ENCODE results near the gene MRPL33.
"Not testable (repeated sequence)": the region's sequence is repeated elsewhere in the genome, so short reads cannot be mapped to it uniquely, and the experiment has no call there.

Gene MRPL33

GRCh38 chr2:27741673-27742072, 29.8 kb upstream of the MRPL33 start:
- DNase-seq (ENCODE audit: low read depth), result no peak

GRCh38 chr2:27742571-27742970, 28.9 kb upstream of the MRPL33 start:
- DNase-seq (ENCODE audit: low read depth), result no peak

GRCh38 chr2:27745494-27745893, 26.0 kb upstream of the MRPL33 start:
- not testable (repeated sequence) for DNase-seq (ENCODE audit: low read depth)

- no peak for DNase-seq (ENCODE audit: low read depth)
Observed at GRCh38 chr2:27746325-27746724, 25.2 kb upstream of the MRPL33 start.

GRCh38 chr2:27747827-27748352, 23.6 kb upstream of the MRPL33 start:
- DNase-seq (ENCODE audit: low read depth), result no peak

- DNase-seq (ENCODE audit: low read depth), result not testable (repeated sequence)
Observed at GRCh38 chr2:27748803-27749554, 22.5 kb upstream of the MRPL33 start.

GRCh38 chr2:27751377-27751776, 20.1 kb upstream of the MRPL33 start:
- DNase-seq (ENCODE audit: low read depth), result no peak

- DNase-seq (ENCODE audit: low read depth), result no peak
Observed at GRCh38 chr2:27752551-27753237, 18.8 kb upstream of the MRPL33 start.

- DNase-seq (ENCODE audit: low read depth), result peak; percentile 41
Observed at GRCh38 chr2:27754138-27754588, 17.4 kb upstream of the MRPL33 start.

GRCh38 chr2:27754831-27755230, 16.7 kb upstream of the MRPL33 start:
- no peak for DNase-seq (ENCODE audit: low read depth)

GRCh38 chr2:27756091-27756490, 15.4 kb upstream of the MRPL33 start:
- no peak for DNase-seq (ENCODE audit: low read depth)

- no peak for DNase-seq (ENCODE audit: low read depth)
Observed at GRCh38 chr2:27756544-27757498, 14.7 kb upstream of the MRPL33 start.

GRCh38 chr2:27762951-27763906, 8.3 kb upstream of the MRPL33 start:
- DNase-seq (ENCODE audit: low read depth), result no peak

- no peak for DNase-seq (ENCODE audit: low read depth)
Observed at GRCh38 chr2:27763907-27764267, 7.6 kb upstream of the MRPL33 start.

GRCh38 chr2:27764526-27764925, 7.0 kb upstream of the MRPL33 start:
- DNase-seq (ENCODE audit: low read depth), result not testable (repeated sequence)

GRCh38 chr2:27765621-27766286, 5.8 kb upstream of the MRPL33 start:
- DNase-seq (ENCODE audit: low read depth), result peak; percentile 8

- DNase-seq (ENCODE audit: low read depth), result no peak
Observed at GRCh38 chr2:27766287-27766661, 5.2 kb upstream of the MRPL33 start.

- no peak for DNase-seq (ENCODE audit: low read depth)
Observed at GRCh38 chr2:27771202-27771547, 344 bp upstream of the MRPL33 start.

GRCh38 chr2:27772804-27773203, 1.3 kb downstream of the MRPL33 start:
- DNase-seq (ENCODE audit: low read depth), result no peak

GRCh38 chr2:27773959-27774358, 2.4 kb downstream of the MRPL33 start:
- DNase-seq (ENCODE audit: low read depth), result no peak

GRCh38 chr2:27776097-27776496, 4.6 kb downstream of the MRPL33 start:
- DNase-seq (ENCODE audit: low read depth), result no peak
